Activated CD8-positive, alpha-beta T cell treated with anti-CD3 and anti-CD28 coated beads for 36 hours (primary cell): ENCODE measurements around the gene GMCL2. TPM values are rescaled to one million over a fixed set of nuclear protein-coding genes. Genes with fewer than 3 reads are reported as not detected.

Experiments
- ATAC-seq: fragments of 200-7000 bp; cut with Tn5 transposase; one replicate; pipeline ENCODE4 v1.10.0; 2021; ENCODE audit warnings: mild to moderate bottlenecking, moderate library complexity
- CTCF ChIA-PET: fragments of 350-600 bp; sonication (Branson Sonifier 250); formaldehyde crosslinking; loops from one replicate; lab custom pipeline; 2021; ENCODE audit warnings: antibody characterized with exemption; lab: Charles Lee
- POLR2A ChIA-PET: fragments of 350-600 bp; sonication (Branson Sonifier 250); formaldehyde crosslinking; loops from one replicate; lab custom pipeline; 2021; ENCODE audit warnings: antibody characterized with exemption; lab: Charles Lee
- DNase-seq: peaks from one replicate; pipeline ENCODE4 v3.0.0-alpha.2; 2020
- H3K27ac Mint-ChIP-seq: one replicate; pipeline ENCODE4 v1.8.0; 2021; ENCODE audit warnings: mild to moderate bottlenecking, mixed read lengths
- H3K27me3 Mint-ChIP-seq: one replicate; pipeline ENCODE4 v1.8.0; 2021; ENCODE audit warnings: mixed read lengths
- H3K36me3 Mint-ChIP-seq: one replicate; pipeline ENCODE4 v1.8.0; 2021; ENCODE audit warnings: low read depth, mixed read lengths
- H3K4me1 Mint-ChIP-seq: one replicate; pipeline ENCODE4 v1.8.0; 2021; ENCODE audit warnings: low read depth, mixed read lengths
- H3K4me3 Mint-ChIP-seq: one replicate; pipeline ENCODE4 v1.8.0; 2021; ENCODE audit warnings: mild to moderate bottlenecking, moderate library complexity, mixed read lengths
- H3K9me3 Mint-ChIP-seq: one replicate; pipeline ENCODE4 v1.8.0; 2021; ENCODE audit warnings: mixed read lengths
- intact Hi-C: fragments of 100-400 bp; cut with micrococcal nuclease; formaldehyde crosslinking; loops from one replicate; pipeline ENCODE4 v1.10.0; 2022
- total RNA-seq, 2 experiments: library from RNA; stranded (reverse); gene quantifications; one replicate each; pipeline ENCODE4 v1.2.3, GENCODE V29; 2021
- TF ChIP-seq, protein P1 (sequence below): fragments of 200-600 bp; IDR thresholded peaks from one replicate; pipeline ENCODE4 v1.8.0; 2022; ENCODE audit warnings: antibody characterized with exemption, mild to moderate bottlenecking

The GMCL2 gene
- total RNA-seq, 2 experiments from 2014 or later, result not detected

DNA sequence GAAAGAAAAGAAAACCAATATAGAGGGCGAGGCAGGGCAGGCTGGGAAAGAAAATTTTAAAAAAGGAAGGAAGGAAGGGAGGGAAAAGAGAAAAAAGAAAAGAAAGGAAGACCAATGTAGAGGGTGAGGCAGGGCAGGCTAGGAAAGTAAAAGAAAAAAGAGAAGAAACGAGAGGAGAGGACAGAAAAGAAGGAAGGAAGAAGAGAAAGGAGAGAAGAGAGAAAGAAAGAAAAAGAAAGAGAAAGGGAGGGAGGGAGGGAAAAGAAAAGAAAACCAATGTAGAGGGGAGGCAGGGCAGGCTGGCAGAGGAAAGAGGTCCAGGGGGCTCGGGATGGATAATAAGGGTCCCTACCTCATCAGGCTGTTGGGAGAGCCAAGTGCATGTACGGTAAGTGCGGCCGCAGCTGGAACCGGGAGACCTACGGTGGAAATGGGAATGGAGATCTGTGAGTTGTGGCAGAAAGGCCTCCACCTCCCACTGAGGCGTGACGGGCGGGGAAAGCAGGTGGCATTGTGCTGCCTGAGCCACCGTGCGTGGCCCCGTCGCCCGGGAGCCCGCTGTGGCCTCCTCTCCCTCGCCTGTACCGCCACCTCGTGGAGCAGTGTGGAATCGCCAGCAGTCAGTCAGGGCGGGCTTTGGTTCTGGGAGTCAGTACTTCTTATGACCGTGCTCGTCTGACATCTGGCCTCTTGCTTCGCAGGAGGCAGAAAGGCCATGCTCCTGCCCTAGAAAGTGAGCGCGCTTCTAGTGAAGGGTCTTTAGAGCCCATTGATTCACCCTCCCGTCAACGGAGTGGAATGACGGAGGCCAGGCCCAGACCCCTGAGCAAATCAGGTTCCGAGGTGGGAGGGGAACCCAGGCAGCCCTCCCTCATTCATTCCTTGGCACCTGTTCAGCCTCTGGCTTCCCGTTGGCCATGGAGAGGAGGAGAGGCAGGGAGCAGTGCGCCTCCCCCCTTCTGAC is 23.1 kb downstream of the GMCL2 start:
- Mint-ChIP-seq H3K4me3 (peak overlapping the region; percentile 44), H3K4me1 (peaks cover 6% of the 10 kb centered on the region), H3K9me3 (no peaks in the 10 kb centered on the region), H3K27ac (no peak overlapping the region), H3K36me3 (no peaks in the 10 kb centered on the region), H3K27me3 (peaks cover 6% of the 10 kb centered on the region)
- TF ChIP-seq, protein P1, sequence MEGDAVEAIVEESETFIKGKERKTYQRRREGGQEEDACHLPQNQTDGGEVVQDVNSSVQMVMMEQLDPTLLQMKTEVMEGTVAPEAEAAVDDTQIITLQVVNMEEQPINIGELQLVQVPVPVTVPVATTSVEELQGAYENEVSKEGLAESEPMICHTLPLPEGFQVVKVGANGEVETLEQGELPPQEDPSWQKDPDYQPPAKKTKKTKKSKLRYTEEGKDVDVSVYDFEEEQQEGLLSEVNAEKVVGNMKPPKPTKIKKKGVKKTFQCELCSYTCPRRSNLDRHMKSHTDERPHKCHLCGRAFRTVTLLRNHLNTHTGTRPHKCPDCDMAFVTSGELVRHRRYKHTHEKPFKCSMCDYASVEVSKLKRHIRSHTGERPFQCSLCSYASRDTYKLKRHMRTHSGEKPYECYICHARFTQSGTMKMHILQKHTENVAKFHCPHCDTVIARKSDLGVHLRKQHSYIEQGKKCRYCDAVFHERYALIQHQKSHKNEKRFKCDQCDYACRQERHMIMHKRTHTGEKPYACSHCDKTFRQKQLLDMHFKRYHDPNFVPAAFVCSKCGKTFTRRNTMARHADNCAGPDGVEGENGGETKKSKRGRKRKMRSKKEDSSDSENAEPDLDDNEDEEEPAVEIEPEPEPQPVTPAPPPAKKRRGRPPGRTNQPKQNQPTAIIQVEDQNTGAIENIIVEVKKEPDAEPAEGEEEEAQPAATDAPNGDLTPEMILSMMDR, result peak; percentile 98
- CTCF ChIA-PET, result interaction anchor here (0.7 to 4.1 kb wide), 8 partner anchors 9 to 88 kb away, joined by 4 to 56 read pairs (median 4); partner anchors contain the start of gene NHP2
- ATAC-seq, result peak; percentile 100
- POLR2A ChIA-PET, result no interaction called here
- intact Hi-C loops, result loop anchor here (1.0 kb wide), 1 partner anchor 88 kb away; no protein-coding TSS in a partner anchor
- DNase-seq, result peak; percentile 91

DNA sequence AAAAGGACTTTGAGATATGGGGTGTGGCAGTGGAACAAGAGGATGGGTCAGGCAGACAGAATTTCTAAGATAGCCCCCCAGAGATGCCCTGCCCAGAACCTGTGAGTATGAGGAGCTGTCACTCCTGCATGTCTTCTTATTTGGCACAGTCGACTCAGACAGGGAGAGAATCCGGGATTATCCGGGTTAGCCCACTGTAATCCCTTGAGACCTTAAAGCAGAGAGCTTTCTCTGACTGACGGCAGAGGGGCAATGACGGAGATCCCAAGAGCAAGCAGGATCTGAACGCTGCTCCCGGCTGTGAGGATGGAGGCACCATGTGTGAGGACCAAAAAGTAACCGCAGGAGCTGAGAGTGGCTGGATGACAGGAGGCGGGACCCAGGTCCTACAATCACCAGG is 24.7 kb downstream of the GMCL2 start:
- peaks cover 6% of the 10 kb centered on the region for H3K27me3 Mint-ChIP-seq
- POLR2A ChIA-PET, result interaction anchor here (0.9 to 1.4 kb wide), 3 partner anchors 10 to 96 kb away, joined by 3 to 8 read pairs (median 3); no protein-coding TSS in a partner anchor
- TF ChIP-seq, protein P1, result no peak
- intact Hi-C loops, result no loop called here
- CTCF ChIA-PET, result interaction anchor here (2.0 to 4.1 kb wide), 4 partner anchors 8 to 87 kb away, joined by 5 to 56 read pairs (median 14); partner anchors contain the start of gene NHP2
- ATAC-seq, result no peak
- no peak overlapping the region for H3K4me3 Mint-ChIP-seq
- no peaks in the 10 kb centered on the region for H3K9me3 Mint-ChIP-seq
- DNase-seq, result no peak
- H3K27ac Mint-ChIP-seq, result no peak overlapping the region
- peaks cover 6% of the 10 kb centered on the region for H3K4me1 Mint-ChIP-seq
- no peaks in the 10 kb centered on the region for H3K36me3 Mint-ChIP-seq

DNA sequence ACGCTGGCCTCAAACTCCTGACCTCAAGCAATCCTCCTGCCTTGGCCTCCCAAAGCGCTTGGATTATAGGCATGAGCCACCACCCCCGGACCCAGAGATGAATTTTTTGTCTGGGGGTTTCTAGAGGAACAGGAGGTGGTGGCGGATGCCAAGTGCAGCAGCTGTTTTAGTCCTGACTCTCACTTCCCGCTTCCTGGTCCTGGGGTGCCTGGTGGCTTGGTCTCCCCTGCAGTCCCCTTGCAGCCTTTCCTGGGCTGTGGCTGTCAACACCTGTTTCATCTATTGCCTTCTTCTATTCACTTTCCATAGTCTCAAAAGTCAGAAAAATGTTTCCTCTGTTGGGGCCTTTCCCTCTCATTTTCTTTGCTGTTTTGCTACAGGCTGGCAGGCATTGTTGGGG is 27.0 kb downstream of the GMCL2 start:
- H3K27me3 Mint-ChIP-seq, result peaks cover 5% of the 10 kb centered on the region
- no peaks in the 10 kb centered on the region for H3K9me3 Mint-ChIP-seq
- no peaks in the 10 kb centered on the region for H3K36me3 Mint-ChIP-seq
- no peak for ATAC-seq
- ChIA-PET CTCF (interaction anchor here (1.0 to 20.3 kb wide), 2 partner anchors 11 to 85 kb away, joined by 3 to 319 read pairs; no protein-coding TSS in a partner anchor), POLR2A (no interaction called here)
- no peak for DNase-seq
- no peak overlapping the region for H3K4me3 Mint-ChIP-seq
- no peak overlapping the region for H3K27ac Mint-ChIP-seq
- intact Hi-C loops, result no loop called here
- TF ChIP-seq, protein P1, result no peak
- peaks cover 6% of the 10 kb centered on the region for H3K4me1 Mint-ChIP-seq

DNA sequence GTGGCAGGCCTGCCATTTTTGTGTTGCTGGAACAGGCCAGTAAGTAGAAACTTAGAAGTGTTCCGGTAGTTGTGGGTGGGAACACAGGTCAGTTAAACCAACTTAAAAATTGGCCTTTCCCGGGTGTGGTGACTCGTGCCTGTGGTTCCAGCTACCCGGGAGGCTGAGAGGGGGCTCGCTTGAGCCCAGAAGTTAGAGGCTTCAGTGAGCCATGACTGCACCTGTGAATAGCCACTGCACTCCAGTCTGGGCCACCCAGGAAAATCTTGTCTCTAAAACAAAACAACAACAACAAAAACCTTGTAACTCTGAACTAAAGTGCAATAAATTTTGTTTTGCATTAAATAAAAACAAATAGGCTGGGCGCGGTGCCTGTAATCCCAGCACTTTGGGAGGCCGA is 32.1 kb downstream of the GMCL2 start:
- H3K27ac Mint-ChIP-seq, result no peak overlapping the region
- ChIA-PET POLR2A (interaction anchor here (0.6 to 1.2 kb wide), 3 partner anchors 40 to 58 kb away, joined by 3 to 5 read pairs (median 4); partner anchors contain the start of gene HNRNPAB), CTCF (interaction anchor here (3.2 to 20.3 kb wide), 2 partner anchors 8 to 80 kb away, joined by 19 to 319 read pairs; no protein-coding TSS in a partner anchor)
- no peak for DNase-seq
- no peak for ATAC-seq
- TF ChIP-seq, protein P1, result no peak
- H3K36me3 Mint-ChIP-seq, result peaks cover 26% of the 10 kb centered on the region
- intact Hi-C loops, result no loop called here
- H3K27me3 Mint-ChIP-seq, result no peaks in the 10 kb centered on the region
- no peak overlapping the region for H3K4me3 Mint-ChIP-seq
- H3K4me1 Mint-ChIP-seq, result peaks cover 28% of the 10 kb centered on the region
- no peaks in the 10 kb centered on the region for H3K9me3 Mint-ChIP-seq
